Motor neuron (in vitro differentiated cells): ENCODE measurements around the gene HLA-G. TPM values are rescaled to one million over a fixed set of nuclear protein-coding genes. Genes with fewer than 3 reads are reported as not detected.
"Not testable (repeated sequence)": the region's sequence is repeated elsewhere in the genome, so short reads cannot be mapped to it uniquely, and the experiment has no call there.

Source experiments
- ATAC-seq, 8 experiments: fragments of 200-7000 bp; cut with Tn5 transposase; replicated peaks in 6 of 8; 2 replicates each; pipeline ENCODE4 v1.8.0; 2021; ENCODE audit warnings: mild to moderate bottlenecking in 8 of 8, moderate library complexity in 8 of 8
- H3K27ac ChIP-seq, 2 donors: fragments of 250-450 bp; sonication (Bioruptor Pico); 2 replicates each; pipeline ENCODE4 v1.9.0; 2021; ENCODE audit warnings: antibody characterized with exemption in 2 of 2, mild to moderate bottlenecking in 2 of 2, moderate library complexity in 1 of 2
- H3K4me1 ChIP-seq, 2 donors: fragments of 250-450 bp; sonication (Bioruptor Pico); replicated peaks in 1 of 2; 2 replicates each; pipeline ENCODE4 v1.6.1; 2021; ENCODE audit warnings: antibody characterized with exemption in 2 of 2, mild to moderate bottlenecking in 2 of 2, moderate library complexity in 1 of 2
- H3K4me3 ChIP-seq, 5 donors: fragments of 250-450 bp; sonication (Bioruptor Pico); 2 replicates each; pipeline ENCODE4 v1.9.0; 2021; ENCODE audit warnings: antibody characterized with exemption in 5 of 5, mild to moderate bottlenecking in 5 of 5, moderate library complexity in 4 of 5
- WGBS, 10 experiments: fragments of 450-650 bp; shearing (Covaris generic); methylation state at CpG; one replicate each; pipeline ENCODE4 v1.0.0; 2022; 5-methylcytosine and 5-hydroxymethylcytosine counted together
- in situ Hi-C, 9 experiments: fragments of 400-800 bp; cut with MboI; loops; one replicate each; pipeline ENCODE4 v1.15.0; 2021; ENCODE audit warnings: low sequenced_read_pairs in 9 of 9, low pct_unique_long_range_greater_than_20kb in 2 of 9; ENCODE audit not compliant: unreplicated experiment in 9 of 9
- total RNA-seq, 8 experiments: library from RNA; unstranded; fragments of 300-600 nt; gene quantifications; 2 replicates each; pipeline versions ENCODE4 v1.2.3 to v1.2.4, GENCODE V29; 2022

The HLA-G gene
- total RNA-seq, 8 experiments from 2014 or later: 0.56 TPM; not detected in 7

DNA sequence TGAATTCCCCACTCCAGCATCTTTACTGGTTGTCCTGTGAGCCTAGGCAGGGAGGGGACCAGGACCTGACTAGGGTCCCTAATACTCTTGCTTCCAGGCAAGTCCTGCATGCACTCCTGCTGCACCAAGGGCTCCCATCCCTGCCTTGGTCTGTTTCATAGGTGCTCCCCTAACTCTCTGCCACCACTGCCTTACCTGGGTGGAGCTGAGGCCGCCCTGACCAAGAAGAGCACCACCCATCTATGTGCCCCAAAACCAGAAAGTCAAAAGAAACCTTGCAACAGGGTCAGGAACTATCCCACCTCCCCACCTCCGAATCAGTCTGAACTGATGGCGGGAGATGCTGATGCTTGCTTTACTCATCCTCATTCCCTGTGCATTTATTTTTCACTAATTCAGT, 23.6 kb downstream of the HLA-G start:
- H3K27ac ChIP-seq: no peak overlapping the region
- in situ Hi-C loops: loop anchor here in 1 of 9 experiments (25.0 kb wide), 1 partner anchor 261 kb away; the partner anchor contains the start of gene TRIM31
- H3K4me3 ChIP-seq: no peak overlapping the region
- H3K4me1 ChIP-seq: no peaks in the 10 kb centered on the region
- 17 to 80% (median 66%) methylated on average over 1 to 3 of the region's 3 CpGs; no CpG with 5 or more reads in 4 of the 10 experiments for WGBS, 10 experiments
- ATAC-seq: no peak

GRCh38 chr6:29853245-29853644, 25.6 kb downstream of the HLA-G start:
- in situ Hi-C loops: loop anchor here in 1 of 9 experiments (25.0 kb wide), 1 partner anchor 259 kb away; the partner anchor contains the start of gene TRIM31
- ATAC-seq: peak in 1 of 8 experiments; percentile 22
- H3K4me1 ChIP-seq: no peaks in the 10 kb centered on the region
- H3K27ac ChIP-seq: no peak overlapping the region
- H3K4me3 ChIP-seq: no peak overlapping the region
- 0 to 83% (median 40%) methylated on average over 1 to 2 of the region's 2 CpGs; no CpG with 5 or more reads in 3 of the 10 experiments for WGBS, 10 experiments

DNA sequence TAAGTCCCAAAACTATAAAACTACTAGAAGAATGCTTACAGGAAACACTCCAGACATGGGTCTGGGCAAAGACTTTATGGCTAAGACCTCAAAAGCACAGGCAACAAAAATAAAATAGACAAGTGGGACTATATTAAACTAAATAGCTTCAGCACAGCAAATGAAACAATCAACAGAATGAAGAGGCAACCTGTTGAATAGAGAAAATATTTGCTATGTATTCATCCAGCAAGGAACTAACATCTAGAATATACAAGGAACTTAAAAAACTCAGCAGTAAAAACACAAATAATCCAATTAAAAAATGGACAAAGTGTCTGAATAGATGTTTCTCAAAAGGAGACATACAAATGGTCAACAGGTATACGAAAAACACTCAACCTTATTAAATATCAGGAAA, 30.4 kb downstream of the HLA-G start:
- Histone ChIP-seq H3K27ac (no peak overlapping the region), H3K4me1 (no peaks in the 10 kb centered on the region), H3K4me3 (no peak overlapping the region)
- in situ Hi-C loops: loop anchor here in 1 of 9 experiments (25.0 kb wide), 1 partner anchor 254 kb away; the partner anchor contains the start of gene TRIM31
- WGBS, 10 experiments: 0 to 80% (median 18%) methylated on average over 1 of the region's 1 CpG; no CpG with 5 or more reads in 2 of the 10 experiments
- no peak for ATAC-seq

DNA sequence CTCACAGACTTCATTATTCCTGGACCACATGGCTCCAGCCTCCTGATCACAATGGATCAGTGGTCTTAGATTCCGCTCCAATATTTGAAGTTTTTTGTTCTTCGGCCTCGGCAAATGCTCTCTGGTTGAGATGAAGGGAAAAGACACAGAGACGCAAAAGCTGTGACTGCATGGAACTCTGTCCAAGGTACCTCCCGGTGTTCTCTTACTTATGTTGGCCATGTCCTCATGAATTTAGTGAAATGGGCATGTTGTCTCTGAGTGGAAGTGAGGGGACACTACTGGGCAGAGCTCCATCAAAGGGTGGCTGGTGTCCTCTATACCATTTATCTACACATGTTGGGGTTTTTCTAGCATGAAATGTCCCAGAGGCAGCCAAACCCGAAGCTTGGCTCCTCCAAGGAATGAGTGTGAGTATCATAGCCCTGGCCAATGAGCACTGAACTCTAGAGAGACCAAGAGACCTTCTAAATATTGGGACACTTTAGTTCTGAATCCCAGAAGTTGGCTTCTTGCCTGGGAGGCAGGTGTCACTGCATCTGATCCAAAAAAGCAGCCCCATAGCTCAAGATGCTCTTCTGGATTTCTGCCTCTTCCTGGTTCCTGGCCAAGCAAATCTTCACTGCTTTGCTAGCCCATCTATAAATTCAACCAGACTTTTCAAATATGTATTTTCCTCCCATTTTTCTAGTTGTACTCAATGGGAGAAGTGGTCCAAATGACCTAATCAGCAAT, 34.1 kb downstream of the HLA-G start:
- Histone ChIP-seq H3K4me3 (no peak overlapping the region), H3K4me1 (no peaks in the 10 kb centered on the region), H3K27ac (no peak overlapping the region)
- WGBS, 10 experiments: 19 to 64% (median 60%) methylated on average over 1 to 6 of the region's 6 CpGs; no CpG with 5 or more reads in 3 of the 10 experiments
- in situ Hi-C loops: loop anchor here in 1 of 9 experiments (25.0 kb wide), 1 partner anchor 251 kb away; the partner anchor contains the start of gene TRIM31
- no peak for ATAC-seq

GRCh38 chr6:29864037-29864810, 36.6 kb downstream of the HLA-G start:
- Histone ChIP-seq H3K4me3 (no peak overlapping the region), H3K4me1 (no peaks in the 10 kb centered on the region), H3K27ac (no peak overlapping the region)
- in situ Hi-C loops: loop anchor here in 1 of 9 experiments (25.0 kb wide), 1 partner anchor 248 kb away; the partner anchor contains the start of gene TRIM31
- peak in 1 of 8 experiments; percentile 42 for ATAC-seq
- 0 to 100% (median 72%) methylated on average over 1 to 5 of the region's 24 CpGs; no CpG with 5 or more reads in 7 of the 10 experiments for WGBS, 10 experiments

- H3K27ac ChIP-seq: no peak overlapping the region
- no peak overlapping the region for H3K4me3 ChIP-seq
- whole genome bisulfite sequencing, 10 experiments: 0 to 67% (median 15%) methylated on average over 1 of the region's 1 CpG; no CpG with 5 or more reads in 3 of the 10 experiments
- ATAC-seq: peak in 1 of 8 experiments; percentile 38
- in situ Hi-C loops: loop anchor here in 1 of 9 experiments (25.0 kb wide), 1 partner anchor 247 kb away; the partner anchor contains the start of gene TRIM31
- no peaks in the 10 kb centered on the region for H3K4me1 ChIP-seq
Measured at GRCh38 chr6:29865631-29866030, 38.0 kb downstream of the HLA-G start.

DNA sequence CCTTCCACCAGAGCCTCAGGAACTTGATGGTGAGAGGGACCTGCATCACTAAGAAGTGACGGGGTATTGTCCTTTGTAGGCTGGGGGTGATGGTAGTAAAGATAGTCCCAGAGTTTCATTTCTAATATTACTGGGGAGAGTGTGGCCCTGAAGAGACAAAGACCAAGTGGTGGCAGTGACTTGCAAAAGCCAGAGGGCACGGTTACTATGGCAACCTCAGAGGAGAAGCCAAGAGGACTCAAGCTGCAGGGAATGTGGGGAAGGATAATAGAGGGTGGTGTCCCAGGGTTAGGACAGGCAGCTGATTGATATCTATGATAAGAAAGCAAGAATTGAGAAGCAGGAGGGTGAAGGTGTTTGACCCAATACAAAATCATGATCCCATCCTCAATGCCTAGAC, 42.5 kb downstream of the HLA-G start:
- in situ Hi-C loops: loop anchor here in 1 of 9 experiments (25.0 kb wide), 1 partner anchor 242 kb away; the partner anchor contains the start of gene TRIM31
- Histone ChIP-seq H3K4me1 (no peaks in the 10 kb centered on the region), H3K27ac (no peak overlapping the region), H3K4me3 (no peak overlapping the region)
- ATAC-seq: no peak
- 0 to 100% (median 25%) methylated on average over 1 to 2 of the region's 2 CpGs; no CpG with 5 or more reads in 5 of the 10 experiments for WGBS, 10 experiments

GRCh38 chr6:29872791-29873190, 45.2 kb downstream of the HLA-G start:
- Histone ChIP-seq H3K4me3 (no peak overlapping the region), H3K4me1 (no peaks in the 10 kb centered on the region), H3K27ac (no peak overlapping the region)
- 0 to 52% (median 50%) methylated on average over 1 to 3 of the region's 3 CpGs; no CpG with 5 or more reads in 7 of the 10 experiments for WGBS, 10 experiments
- in situ Hi-C loops: loop anchor here in 1 of 9 experiments (25.0 kb wide), 1 partner anchor 240 kb away; the partner anchor contains the start of gene TRIM31
- ATAC-seq: no peak

DNA sequence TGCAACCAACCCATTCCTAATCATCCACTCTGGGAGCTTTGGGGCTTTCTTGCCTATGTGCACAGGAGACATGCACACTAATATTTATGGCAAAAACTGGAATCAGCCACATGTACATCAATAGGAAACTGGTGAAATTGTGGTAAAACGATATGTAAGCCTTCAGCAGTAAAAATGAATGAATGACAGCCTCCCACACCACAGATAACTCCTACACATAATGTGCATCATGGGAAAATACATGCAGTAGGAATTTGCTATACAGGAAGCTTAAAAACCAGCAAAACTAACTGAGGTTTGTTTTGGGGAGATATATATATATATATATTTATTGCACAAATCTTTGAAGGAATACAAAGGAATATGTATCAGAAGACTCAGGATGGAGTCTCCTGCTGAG, 47.6 kb downstream of the HLA-G start:
- Histone ChIP-seq H3K27ac (no peak overlapping the region), H3K4me3 (no peak overlapping the region), H3K4me1 (no peaks in the 10 kb centered on the region)
- no peak for ATAC-seq
- WGBS, 10 experiments: 67 to 100% (median 78%) methylated on average over 1 of the region's 1 CpG; no CpG with 5 or more reads in 6 of the 10 experiments
- in situ Hi-C loops: no loop called here

- in situ Hi-C loops, H3K4me1 ChIP-seq, ATAC-seq, H3K27ac ChIP-seq, H3K4me3 ChIP-seq: not testable (repeated sequence)
- 70 to 100% (median 90%) methylated on average over 1 to 2 of the region's 6 CpGs; no CpG with 5 or more reads in 7 of the 10 experiments for WGBS, 10 experiments
Measured at GRCh38 chr6:29875734-29876133, 48.1 kb downstream of the HLA-G start.
